HG03196 (cell line): Measurements from ENCODE around the gene PLA2G4A.

Source experiments
- ATAC-seq: cut with Tn5 transposase; IDR thresholded peaks from one replicate; pipeline ENCODE4 v1.9.1; 2021; ENCODE audit not compliant: unreplicated experiment

PLA2G4A gene

GRCh38 chr1:187013582-187014200 lies 184.9 kb downstream of the PLA2G4A start:
- ATAC-seq, result no peak

- ATAC-seq, result no peak
These were observed 189.5 kb downstream of the PLA2G4A start for GRCh38 chr1:187018291-187018690.

- ATAC-seq, result no peak
These were observed 198.5 kb downstream of the PLA2G4A start for GRCh38 chr1:187027253-187027652.

GRCh38 chr1:187032316-187032981 lies 203.7 kb downstream of the PLA2G4A start:
- ATAC-seq, result no peak

- ATAC-seq, result no peak
These were observed 204.4 kb downstream of the PLA2G4A start for GRCh38 chr1:187032982-187033692.

GRCh38 chr1:187033693-187034390 lies 205.1 kb downstream of the PLA2G4A start:
- no peak for ATAC-seq

- no peak for ATAC-seq
These were observed 205.8 kb downstream of the PLA2G4A start for GRCh38 chr1:187034501-187034900.

GRCh38 chr1:187037973-187038553 lies 209.3 kb downstream of the PLA2G4A start:
- no peak for ATAC-seq
